ENCODE measurements around the gene CNDP2. TPM values are rescaled to one million over a fixed set of nuclear protein-coding genes. Genes with fewer than 3 reads are reported as not detected.
A peak's percentile ranks its signal among the peaks of the same experiment; 100 is the strongest.

The CNDP2 gene
- total and polyA plus RNA-seq, 3 donors from 2014 or later, result 72.0 to 84.5 (median 74.4) TPM

GRCh38 chr18:74541703-74542555, 45.8 kb downstream of the CNDP2 start:
- no peaks in the 10 kb centered on the region for H3K9me3 ChIP-seq
- no peak for DNase-seq
- H3K4me1 ChIP-seq, result no peaks in the 10 kb centered on the region
- WGBS, 2 donors, result 76 to 77% methylated on average over 14 to 15 of the region's 15 CpGs
- no peak overlapping the region for H3K27ac ChIP-seq
- no peak for TF ChIP-seq POLR2A (IDR thresholded peaks at IDR 0.05)
- no peak for TF ChIP-seq CTCF (IDR thresholded peaks at IDR 0.05)
- no peaks in the 10 kb centered on the region for H3K27me3 ChIP-seq
- no peaks in the 10 kb centered on the region for H3K36me3 ChIP-seq (ENCODE audit: low read depth, missing control alignments)
- no peak overlapping the region for H3K4me3 ChIP-seq
- intact Hi-C loops (cut with DNase I; ENCODE audit: low total_unique reads), result loop anchor here (10.0 kb wide), 1 partner anchor 187 kb away; no protein-coding TSS in a partner anchor

GRCh38 chr18:74544898-74545297, 48.7 kb downstream of the CNDP2 start:
- H3K9me3 ChIP-seq, result no peaks in the 10 kb centered on the region
- H3K4me3 ChIP-seq, result no peak overlapping the region
- no peak for TF ChIP-seq CTCF (IDR thresholded peaks at IDR 0.05)
- no peak for TF ChIP-seq POLR2A (IDR thresholded peaks at IDR 0.05)
- 41 to 70% methylated on average over 4 to 8 of the region's 8 CpGs for WGBS, 2 donors
- no peaks in the 10 kb centered on the region for H3K27me3 ChIP-seq
- no peaks in the 10 kb centered on the region for H3K36me3 ChIP-seq (ENCODE audit: low read depth, missing control alignments)
- intact Hi-C loops (cut with DNase I; ENCODE audit: low total_unique reads), result loop anchor here (10.0 kb wide), 1 partner anchor 190 kb away; no protein-coding TSS in a partner anchor
- no peak overlapping the region for H3K27ac ChIP-seq
- DNase-seq, result no peak
- H3K4me1 ChIP-seq, result no peaks in the 10 kb centered on the region

- TF ChIP-seq CTCF (IDR thresholded peaks at IDR 0.05) (no peak), POLR2A (IDR thresholded peaks at IDR 0.05) (no peak)
- Histone ChIP-seq H3K4me3 (no peak overlapping the region), H3K4me1 (no peaks in the 10 kb centered on the region), H3K9me3 (no peaks in the 10 kb centered on the region), H3K27me3 (no peaks in the 10 kb centered on the region), H3K27ac (no peak overlapping the region), H3K36me3 (ENCODE audit: low read depth, missing control alignments) (no peaks in the 10 kb centered on the region)
- intact Hi-C loops (cut with DNase I; ENCODE audit: low total_unique reads), result loop anchor here (10.0 kb wide), 1 partner anchor 191 kb away; no protein-coding TSS in a partner anchor
- no peak for DNase-seq
- 93 to 95% methylated on average over 9 to 11 of the region's 11 CpGs for WGBS, 2 donors
Observed at GRCh38 chr18:74546007-74546406, 49.8 kb downstream of the CNDP2 start.

- intact Hi-C loops (cut with DNase I; ENCODE audit: low total_unique reads), result loop anchor here (10.0 kb wide), 1 partner anchor 192 kb away; no protein-coding TSS in a partner anchor
- Histone ChIP-seq H3K27ac (peak overlapping the region in 1 of 2 donors; percentile 15), H3K36me3 (ENCODE audit: low read depth, missing control alignments) (no peaks in the 10 kb centered on the region), H3K27me3 (no peaks in the 10 kb centered on the region), H3K4me1 (no peaks in the 10 kb centered on the region), H3K4me3 (no peak overlapping the region), H3K9me3 (no peaks in the 10 kb centered on the region)
- DNase-seq, result no peak
- no peak for TF ChIP-seq CTCF (IDR thresholded peaks at IDR 0.05)
- TF ChIP-seq POLR2A (IDR thresholded peaks at IDR 0.05), result no peak
- WGBS, 2 donors, result 49 to 65% methylated on average over 9 of the region's 9 CpGs
Observed at GRCh38 chr18:74546751-74547530, 50.8 kb downstream of the CNDP2 start.
